GM21360 (cell line): Measurements from ENCODE around the gene KRTAP4-11.
"Not testable (repeated sequence)": the region's sequence is repeated elsewhere in the genome, so short reads cannot be mapped to it uniquely, and the experiment has no call there.

Experiments used
- ATAC-seq: cut with Tn5 transposase; IDR thresholded peaks from one replicate; pipeline ENCODE4 v1.9.1; 2021; ENCODE audit warnings: mild to moderate bottlenecking, moderate library complexity; ENCODE audit not compliant: unreplicated experiment

Gene KRTAP4-11

GRCh38 chr17:41117846-41118386 is at the start of gene KRTAP4-11:
KRTAP4-11 (minus strand) TSS chr17:41118373; CDS start chr17:41118315, 58 bp downstream.
- not testable (repeated sequence) for ATAC-seq

GRCh38 chr17:41167561-41167960 is 49.4 kb upstream of the KRTAP4-11 start:
- ATAC-seq, result no peak

GRCh38 chr17:41163828-41164227 is 45.7 kb upstream of the KRTAP4-11 start:
- no peak for ATAC-seq

DNA sequence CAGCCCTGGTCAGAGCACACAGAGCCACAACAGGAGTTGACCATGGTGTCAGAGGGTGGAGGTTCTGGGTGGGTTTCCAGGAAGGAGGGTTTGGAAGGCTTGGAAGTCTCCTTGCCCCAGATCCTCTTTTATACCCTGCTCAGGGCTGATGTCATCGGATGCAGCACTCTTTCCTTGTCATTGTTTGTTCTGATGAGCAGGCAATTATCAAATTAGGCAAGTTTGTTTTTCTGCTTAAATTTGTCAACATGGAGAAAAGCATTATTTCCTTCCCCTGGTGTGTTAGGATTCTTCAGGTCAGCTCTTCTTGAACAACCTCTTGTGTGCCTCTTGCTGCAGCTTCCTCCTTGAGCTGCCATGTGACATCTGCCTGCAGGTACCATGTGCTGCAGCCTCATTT is 42.5 kb upstream of the KRTAP4-11 start, which contains the start of gene KRTAP4-4:
Gene KRTAP4-4, minus strand, starts transcription at position 101 of the 400 bp plus-strand sequence. Its CDS starts 57 bp downstream, at position 44.
- no peak for ATAC-seq

GRCh38 chr17:41160190-41160589 is 42.0 kb upstream of the KRTAP4-11 start:
- not testable (repeated sequence) for ATAC-seq

DNA sequence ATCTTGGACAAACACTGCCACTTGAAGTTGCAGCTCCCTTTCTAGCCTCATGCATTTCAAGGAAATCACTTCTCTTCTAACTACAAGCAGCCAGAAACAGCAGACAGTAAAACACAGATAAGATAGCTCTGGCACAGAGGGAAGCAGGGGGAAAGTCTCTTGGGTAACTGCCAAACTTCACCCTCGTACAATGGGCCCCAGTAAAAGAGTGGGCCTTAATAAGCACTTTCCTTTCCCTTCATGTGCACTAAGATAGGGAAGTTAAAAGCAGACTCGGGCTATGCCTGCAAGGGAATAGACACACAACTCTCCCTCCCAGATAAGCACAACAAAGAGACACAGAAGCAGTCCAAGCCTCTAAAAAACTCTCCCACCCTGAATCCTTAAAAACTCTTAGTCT is 35.7 kb upstream of the KRTAP4-11 start:
- ATAC-seq, result no peak

- no peak for ATAC-seq
Observed at GRCh38 chr17:41151525-41151924, 33.4 kb upstream of the KRTAP4-11 start.

- no peak for ATAC-seq
Observed at GRCh38 chr17:41150026-41150425, 31.9 kb upstream of the KRTAP4-11 start.

- ATAC-seq, result no peak
Observed at GRCh38 chr17:41149652-41149985, 31.4 kb upstream of the KRTAP4-11 start, which contains the start of gene KRTAP4-5. KRTAP4-5 (minus strand) TSS chr17:41149825; CDS start chr17:41149767, 58 bp downstream.

- not testable (repeated sequence) for ATAC-seq
Observed at GRCh38 chr17:41148971-41149651, 30.9 kb upstream of the KRTAP4-11 start.

DNA sequence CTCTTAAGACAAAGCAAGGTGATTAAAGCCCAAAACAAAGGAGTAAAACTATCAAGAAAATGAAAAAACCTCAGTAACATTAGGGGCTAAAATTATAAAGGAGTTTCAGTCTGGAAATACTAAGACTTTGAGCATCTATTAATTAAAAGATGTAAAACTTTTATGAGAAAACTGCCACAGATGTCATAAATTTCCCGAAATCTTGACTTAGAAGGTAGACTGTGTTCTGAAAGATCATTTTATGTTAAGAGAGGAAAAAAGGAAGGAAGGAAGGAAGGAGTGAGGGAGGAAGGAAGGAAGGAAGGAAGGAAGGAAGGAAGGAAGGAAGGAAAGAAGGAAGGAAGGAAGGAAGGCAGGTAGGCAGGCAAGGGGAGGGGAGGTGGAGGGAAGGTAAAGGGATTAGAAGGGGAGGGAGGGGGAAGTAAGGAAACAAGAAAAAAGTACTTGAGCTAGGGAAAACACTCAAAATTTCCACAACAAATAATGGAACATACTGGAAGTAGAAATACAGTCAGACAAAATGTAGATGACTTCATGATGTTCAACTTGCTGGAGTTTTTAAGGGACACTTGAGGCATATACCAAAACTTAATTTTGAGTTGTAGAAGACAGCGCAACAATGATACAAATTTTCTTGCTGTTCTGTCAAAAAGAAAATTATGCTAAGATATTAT is 29.5 kb upstream of the KRTAP4-11 start:
- ATAC-seq, result no peak

DNA sequence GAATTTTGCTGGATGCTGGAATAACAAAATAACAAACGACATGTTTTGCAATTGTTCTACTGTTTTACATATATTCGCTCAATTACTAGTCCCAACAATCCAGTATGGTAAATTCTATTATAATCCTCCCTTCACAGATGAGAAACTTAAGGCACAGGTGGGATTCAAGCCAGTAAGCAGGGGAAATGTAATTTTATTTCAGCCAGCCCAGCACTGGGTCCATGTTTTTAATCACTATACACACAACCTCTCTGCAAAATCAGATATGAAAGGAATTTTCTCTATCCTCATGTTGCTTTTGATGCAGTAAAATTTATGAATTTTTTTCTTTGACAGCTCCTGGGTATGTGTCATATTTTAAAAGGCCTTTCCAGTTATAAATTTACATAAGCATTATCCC is 27.1 kb upstream of the KRTAP4-11 start:
- ATAC-seq, result no peak

DNA sequence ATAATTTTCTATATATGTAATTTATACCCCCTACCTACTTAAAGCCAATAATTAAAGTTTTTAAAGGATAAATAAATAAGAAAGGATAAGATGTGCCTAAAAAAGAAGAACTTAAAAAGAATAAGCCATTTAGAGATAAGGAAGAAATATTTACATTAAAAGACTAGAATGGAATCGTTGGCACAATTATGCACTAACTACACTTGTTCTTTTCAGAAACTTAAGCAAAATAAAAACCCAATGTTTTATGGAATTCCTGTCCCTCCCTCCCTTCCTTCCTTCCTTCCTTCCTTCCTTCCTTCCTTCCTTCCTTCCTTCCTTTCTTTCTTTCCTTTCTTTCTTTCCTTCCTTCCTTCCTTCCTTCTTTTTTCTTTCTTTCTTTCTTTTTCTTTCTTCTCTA is 26.7 kb upstream of the KRTAP4-11 start:
- ATAC-seq, result no peak

- ATAC-seq, result no peak
Observed at GRCh38 chr17:41141361-41141760, 23.2 kb upstream of the KRTAP4-11 start.

DNA sequence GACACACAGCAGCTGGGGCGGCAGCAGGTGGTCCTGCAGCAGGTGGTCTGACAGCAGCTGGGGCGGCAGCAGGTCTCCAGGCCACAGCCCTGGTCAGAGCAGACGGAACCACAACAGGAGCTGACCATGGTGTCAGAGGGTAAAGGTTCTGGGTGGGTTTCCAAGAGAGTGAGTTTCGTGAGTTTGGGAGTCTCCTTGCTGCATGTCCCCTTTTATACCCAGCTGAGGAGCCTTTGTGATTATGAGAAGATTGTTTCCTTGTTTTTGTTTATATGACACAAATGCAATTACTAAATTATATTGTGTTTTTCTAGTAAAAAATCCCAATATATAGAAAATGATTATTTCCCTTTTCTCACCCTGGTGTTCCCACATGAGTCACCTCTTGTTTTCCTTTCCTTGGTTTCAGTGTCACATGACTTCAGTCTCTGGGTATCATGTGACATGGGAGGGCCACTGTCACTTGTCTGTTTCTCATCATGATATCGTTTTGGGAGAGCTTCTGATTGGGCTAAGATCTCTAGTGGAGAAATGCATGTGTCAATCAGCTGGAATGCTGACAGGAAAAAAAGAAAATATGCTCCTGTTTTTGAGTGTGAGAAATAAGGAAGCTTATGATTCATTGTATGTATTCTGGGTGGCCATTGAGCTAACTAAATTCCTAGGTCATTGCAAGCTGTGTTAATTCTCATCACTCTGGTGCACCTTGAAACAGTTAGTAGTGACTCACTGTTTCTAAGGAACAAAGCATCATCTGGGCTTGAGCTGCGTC is 22.4 kb upstream of the KRTAP4-11 start, which contains the start of gene KRTAP4-6:
Gene KRTAP4-6, minus strand, starts transcription at position 185 of the 772 bp plus-strand sequence. Its CDS starts 57 bp downstream, at position 128.
- ATAC-seq, result no peak

DNA sequence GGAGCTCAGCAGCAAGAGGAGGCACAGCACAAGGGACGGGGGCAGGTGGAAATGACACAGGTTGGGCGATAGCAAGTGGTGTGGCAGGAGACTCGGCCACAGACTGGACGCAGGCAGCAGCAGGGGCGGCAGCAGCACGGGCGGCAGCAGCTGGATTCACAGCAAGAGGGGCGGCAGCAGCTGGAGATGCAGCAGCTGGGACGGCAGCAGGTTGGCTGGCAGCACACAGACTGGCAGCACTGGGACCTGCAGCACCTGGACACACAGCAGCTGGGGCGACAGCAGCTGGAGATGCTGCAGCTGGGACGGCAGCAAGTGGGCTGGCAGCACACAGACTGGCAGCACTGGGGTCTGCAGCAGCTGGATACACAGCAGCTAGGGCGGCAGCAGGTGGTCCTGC is 21.7 kb upstream of the KRTAP4-11 start:
- ATAC-seq, result not testable (repeated sequence)

GRCh38 chr17:41133880-41134735 is 15.9 kb upstream of the KRTAP4-11 start:
- no peak for ATAC-seq

GRCh38 chr17:41131979-41132378 is 13.8 kb upstream of the KRTAP4-11 start:
- no peak for ATAC-seq

DNA sequence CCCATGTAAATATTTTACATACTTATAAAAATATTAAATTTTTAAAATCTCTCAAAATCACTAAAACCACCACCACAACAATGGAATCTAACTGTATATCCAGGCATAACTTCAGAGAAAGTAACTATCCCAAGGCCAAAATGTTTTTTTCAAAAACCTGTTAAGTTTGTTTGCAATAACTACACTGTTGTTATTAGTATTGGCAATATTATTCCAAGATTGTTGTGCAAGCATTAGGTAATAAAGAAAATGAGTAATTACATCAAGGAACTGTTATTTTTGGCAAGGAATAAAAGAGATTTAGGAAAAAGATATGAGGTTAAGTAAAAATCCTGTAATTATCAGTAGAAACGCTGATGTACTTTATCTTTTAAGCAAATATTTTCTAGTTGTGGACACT is 9.2 kb upstream of the KRTAP4-11 start:
- ATAC-seq, result no peak

DNA sequence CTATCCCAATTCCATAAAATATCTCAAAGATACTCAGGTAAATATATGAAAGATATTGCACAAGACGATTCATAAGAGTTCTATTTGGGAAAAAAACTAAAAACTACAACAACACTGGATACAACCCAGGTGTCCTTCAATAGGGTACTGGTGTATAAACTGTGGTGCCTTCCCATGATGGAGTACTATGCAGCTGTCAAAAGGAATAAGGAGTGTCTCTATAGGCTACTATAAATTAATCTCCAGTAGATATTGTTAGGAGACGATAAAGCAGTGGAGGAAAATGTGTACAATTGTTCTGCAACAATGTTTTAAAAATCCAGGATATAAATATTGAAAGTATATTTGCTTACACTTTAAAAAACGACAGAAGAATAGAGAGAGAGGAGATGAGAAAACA is 8.2 kb upstream of the KRTAP4-11 start:
- ATAC-seq, result no peak
